SKM-1 treated with dmso at 0.1 percent for 144 hours (cell line): ENCODE data around the gene EHBP1.

Experiments used
- DNase-seq: peaks from one replicate; lab custom pipeline; 2025; ENCODE audit not compliant: unreplicated experiment; lab: John Stamatoyannopoulos, UW

Gene EHBP1

DNA sequence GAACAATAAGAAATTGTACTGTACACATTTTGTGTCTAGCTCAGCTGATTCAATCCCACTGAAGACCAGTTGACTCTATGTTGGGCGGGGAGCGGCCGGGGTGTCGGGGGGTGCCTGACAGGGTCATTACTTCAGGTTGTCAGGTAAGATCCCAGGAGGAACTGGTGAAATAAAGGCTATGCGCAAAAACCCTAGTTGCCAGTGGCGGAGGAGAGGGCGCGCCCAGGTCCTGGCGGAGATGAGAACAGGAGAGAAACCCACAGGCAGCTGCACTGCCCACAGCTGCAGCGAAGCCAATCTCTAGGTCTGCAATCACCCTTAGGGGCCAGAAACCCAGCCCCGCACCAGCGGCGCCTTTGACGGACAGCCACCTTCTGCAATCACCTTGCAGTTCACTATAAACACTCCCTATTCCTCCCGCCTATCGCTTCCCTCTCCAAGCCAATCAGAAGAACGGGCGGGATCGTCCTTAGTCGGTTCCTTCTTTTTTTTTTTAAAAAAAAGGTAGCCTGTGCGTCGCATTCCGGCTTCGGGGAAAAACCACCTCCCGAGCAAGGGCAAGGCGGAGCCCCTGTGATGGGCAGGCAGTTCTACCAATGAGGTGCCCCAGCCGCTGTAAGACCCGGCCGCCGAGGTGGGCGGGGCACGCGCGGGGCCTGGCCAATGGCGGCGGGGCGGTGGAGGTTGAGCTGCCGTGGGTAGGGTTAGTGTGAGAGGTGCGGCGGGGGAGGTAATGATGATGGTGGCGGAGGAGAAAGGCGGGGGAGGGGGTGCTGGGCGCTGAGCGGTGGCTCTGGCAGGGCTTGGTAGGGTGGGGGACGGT is at the start of gene EHBP1:
Gene EHBP1 (plus strand): TSS at position 707 of the 823 bp plus-strand sequence. CDS start 1,479 bp downstream, outside the sequence.
- peak; percentile 99 for DNase-seq

- no peak for DNase-seq
Measured at GRCh38 chr2:62657783-62658182, 47.7 kb upstream of the EHBP1 start.

DNA sequence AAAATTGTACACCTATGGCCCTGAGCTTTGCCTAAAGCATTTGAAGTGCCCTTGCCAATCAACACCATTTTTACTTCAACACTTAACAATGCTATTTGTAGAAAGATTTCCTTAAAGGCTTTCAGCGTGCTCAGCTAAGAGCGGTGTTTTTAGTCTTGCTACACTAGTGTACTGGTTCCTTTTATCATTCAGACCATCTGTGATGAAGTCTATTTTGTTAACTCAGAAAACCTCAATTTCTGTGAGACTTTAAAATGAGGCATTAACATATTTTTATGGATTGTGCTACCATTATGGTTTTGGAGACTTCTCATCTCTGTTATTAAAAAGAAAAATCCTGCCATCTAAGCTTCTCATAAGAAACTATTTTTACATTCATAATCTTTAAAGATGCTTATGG is 46.6 kb upstream of the EHBP1 start:
- no peak for DNase-seq

GRCh38 chr2:62660087-62660486 is 45.4 kb upstream of the EHBP1 start:
- no peak for DNase-seq

DNA sequence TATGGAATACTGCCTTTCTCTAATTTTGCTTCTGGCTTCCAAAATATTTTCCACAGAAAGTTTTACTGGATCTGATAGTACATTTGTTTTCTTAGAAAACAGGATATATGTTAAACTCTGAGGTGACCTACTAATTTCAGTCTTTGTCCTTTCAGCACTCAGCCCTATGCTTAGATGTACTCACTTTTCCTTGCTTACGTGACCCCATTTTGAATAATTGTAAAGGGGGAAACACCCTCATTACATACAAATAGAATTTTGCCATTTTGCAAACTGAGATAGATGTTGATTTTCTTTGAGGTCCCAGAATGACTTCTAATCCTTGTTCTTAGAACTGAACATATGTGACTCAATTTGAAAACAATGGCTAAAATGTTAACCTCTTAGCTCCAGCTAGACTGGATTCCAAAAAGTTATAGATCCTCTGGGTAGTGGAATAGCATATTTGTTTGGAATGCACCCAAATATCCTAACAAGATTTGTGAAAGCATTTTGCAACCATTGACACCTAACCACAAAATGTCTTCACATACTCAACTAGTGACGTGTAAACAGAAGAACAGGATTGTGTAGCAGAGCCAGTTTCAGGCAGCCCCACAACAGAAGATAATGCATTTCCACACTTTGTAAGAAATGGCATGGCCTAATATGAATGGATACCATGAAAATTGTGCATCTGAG is 44.8 kb upstream of the EHBP1 start:
- no peak for DNase-seq

GRCh38 chr2:62661263-62661635 is 44.3 kb upstream of the EHBP1 start:
- DNase-seq: no peak

- DNase-seq: no peak
Measured at GRCh38 chr2:62662131-62662530, 43.4 kb upstream of the EHBP1 start.

GRCh38 chr2:62662554-62662953 is 43.0 kb upstream of the EHBP1 start:
- DNase-seq: no peak

- DNase-seq: no peak
Measured at GRCh38 chr2:62663411-62663810, 42.1 kb upstream of the EHBP1 start.

GRCh38 chr2:62663920-62664795 is 41.4 kb upstream of the EHBP1 start:
- DNase-seq: no peak

DNA sequence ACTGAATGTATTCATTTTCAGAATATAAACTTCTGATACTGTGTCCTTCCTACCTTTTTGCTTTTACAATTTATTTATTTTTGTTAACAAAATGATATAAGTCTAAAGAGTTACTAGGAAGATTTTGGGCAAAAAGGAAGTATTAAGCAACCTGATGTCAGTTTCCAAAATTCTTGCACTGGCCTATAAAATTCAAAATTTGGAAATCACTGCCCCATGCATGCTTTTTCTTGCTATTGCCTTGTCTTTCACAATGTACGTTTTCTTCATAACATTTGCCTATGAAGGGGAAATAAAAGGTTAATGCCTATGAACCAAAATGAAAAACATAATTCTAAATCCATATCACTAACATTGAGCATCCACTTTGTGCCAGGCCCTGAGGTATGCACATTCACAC is 40.1 kb upstream of the EHBP1 start:
- DNase-seq: no peak

GRCh38 chr2:62669180-62669579 is 36.3 kb upstream of the EHBP1 start:
- DNase-seq: no peak

DNA sequence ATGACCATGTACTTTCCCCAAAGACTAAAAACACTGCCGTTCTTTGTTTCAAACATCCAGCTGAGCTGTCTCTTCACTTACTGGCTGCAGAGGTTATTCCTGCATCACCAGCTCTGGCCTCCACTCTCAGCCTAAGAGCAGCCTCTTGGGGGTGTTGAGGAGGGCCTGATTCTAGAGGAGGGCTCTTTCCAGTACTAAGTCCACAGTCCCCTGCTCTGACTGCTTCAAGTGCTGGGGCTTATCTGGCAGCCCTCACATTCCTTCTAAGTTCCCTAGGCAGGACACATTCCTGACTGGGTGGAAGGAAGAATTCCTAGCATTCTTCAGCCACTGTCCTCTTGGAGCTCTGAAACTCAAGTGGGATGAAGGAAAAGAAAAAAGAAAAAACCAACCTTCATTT is 32.9 kb upstream of the EHBP1 start:
- DNase-seq: no peak

DNA sequence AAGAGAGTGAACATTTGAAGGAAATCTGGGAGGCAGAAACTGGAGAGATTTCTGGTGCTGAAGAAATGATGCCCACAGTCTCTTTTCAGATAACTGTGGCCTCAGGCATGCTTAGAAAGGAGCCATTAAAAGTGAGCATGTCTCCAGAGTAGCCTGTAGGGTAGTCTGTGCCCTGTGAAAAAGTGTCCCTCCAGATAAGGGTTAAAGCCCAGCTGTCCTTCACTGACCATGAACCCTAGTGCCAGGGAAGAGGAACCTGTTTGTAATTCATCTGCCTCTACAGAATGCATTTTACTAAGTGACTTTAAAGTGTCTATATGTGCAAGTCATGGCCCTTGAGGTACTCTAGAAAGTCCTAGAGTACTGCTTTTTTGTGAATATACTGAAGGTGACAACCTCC is 30.5 kb upstream of the EHBP1 start:
- DNase-seq: no peak

- no peak for DNase-seq
Measured at GRCh38 chr2:62685256-62685655, 20.3 kb upstream of the EHBP1 start.

DNA sequence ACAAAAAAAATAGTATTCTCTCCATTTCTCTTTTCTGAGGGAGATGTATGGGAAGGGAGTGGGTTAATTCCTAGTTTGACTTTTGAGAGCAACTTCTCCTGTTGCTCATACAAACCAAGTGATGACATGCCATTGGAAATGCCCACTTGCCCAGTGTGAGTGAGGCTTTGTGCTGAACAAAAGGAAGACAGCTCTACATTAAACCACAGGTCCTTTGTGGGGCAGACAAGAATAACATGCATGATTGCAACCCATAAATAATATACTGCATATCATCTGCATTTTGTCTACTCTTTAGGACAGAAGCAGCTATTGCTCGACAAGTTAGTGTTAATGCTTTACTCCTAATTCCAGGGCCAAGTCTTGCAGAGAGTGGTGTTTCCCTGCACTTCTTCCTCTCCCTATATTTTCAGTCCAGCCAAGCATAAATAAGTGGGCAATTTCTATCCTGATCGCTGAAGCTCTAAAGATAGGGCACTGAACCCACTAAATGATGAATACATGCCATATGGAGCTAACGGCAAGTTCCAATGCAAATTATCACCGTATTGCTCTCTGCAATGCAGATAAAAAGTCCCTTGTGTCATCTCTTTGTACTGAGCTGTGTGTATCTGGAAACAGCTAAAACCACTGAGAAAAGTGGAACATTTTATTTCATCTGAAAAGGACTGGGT is 19.4 kb upstream of the EHBP1 start:
- no peak for DNase-seq

- no peak for DNase-seq
Measured at GRCh38 chr2:62687636-62688035, 17.9 kb upstream of the EHBP1 start.

DNA sequence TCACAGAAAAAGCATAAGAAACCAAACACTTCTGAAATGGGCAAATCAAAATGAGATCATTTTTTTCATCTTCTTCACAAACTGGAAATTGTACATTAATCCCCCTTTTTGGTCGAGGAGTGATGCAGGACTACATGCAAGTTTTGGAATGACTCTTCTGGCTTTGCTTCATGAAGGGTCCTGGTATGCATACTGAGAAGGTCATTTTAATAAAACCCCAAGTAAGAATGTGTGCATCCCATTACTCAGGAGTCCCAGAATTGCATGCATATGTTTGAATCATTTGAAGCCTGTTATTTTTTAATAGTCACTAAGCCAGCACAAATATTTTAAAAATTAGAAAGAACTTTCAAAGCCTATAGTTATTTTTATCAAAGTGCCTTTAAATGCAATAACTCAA is 16.7 kb upstream of the EHBP1 start:
- no peak for DNase-seq

DNA sequence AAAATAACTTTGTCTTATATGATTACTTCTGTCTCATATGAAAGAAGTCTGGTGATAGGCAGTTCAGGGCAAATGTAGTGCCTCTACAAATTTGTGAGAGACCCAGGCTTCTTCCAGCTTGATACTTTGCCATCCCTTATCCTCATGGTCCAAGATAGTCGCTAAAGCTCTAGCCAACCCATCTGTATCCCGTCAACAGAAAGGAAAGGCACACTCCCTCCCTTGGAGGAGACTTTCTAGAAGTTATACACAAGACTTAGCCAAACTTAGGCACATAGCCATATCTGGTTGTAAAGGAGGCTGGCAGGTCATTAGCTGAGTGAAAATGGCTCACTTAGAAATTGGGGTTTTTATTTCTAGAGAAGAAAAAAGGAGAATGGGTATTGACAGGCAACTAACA is 14.3 kb upstream of the EHBP1 start:
- DNase-seq: no peak

- DNase-seq: no peak
Measured at GRCh38 chr2:62692225-62692624, 13.3 kb upstream of the EHBP1 start.

GRCh38 chr2:62698653-62699052 is 6.9 kb upstream of the EHBP1 start:
- DNase-seq: no peak
